Measurements from ENCODE around the gene SLC22A15. TPM values are rescaled to one million over a fixed set of nuclear protein-coding genes. Genes with fewer than 3 reads are reported as not detected.

SLC22A15 gene
- polyA plus RNA-seq, 3 donors = 3.2 to 33.4 (median 4.5) TPM

DNA sequence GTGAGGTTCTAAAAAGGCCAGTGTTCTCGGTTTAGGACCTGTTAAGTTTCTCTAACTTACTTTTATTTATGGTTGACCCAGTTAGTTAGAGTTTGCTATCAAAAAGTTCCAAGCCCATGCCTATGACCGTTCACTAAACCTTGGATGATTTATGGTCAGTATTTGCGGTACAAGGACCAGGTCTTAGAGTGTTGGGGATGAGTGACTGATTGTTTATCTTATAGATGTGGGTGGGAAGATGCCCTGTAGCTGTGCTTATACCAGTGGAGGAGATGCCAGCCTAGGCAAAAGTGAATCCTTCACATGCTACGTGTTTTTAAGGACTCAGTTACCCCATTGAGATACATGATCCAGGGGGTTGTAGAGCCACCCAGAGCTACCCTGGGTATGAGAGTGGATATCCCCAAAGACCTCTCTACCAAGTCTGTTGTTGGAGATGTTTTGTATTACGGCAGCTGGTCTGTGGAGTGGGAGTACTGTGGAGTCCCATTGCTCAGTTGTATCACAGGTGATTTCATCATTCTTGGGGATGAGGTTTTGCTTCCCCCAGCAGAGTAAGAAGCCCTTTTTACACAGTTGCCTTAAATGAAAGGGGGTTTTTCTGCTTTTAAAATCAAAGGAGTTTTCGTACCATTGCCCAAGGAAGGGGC is 2.1 kb downstream of the SLC22A15 start:
- no peak for TF ChIP-seq CTCF (IDR thresholded peaks at IDR 0.05)
- peaks cover 92% of the 10 kb centered on the region for H3K79me2 ChIP-seq (ENCODE audit: insufficient read depth, low read length)
- H3K9me3 ChIP-seq (replicated peaks in 1 of 2; ENCODE audit: control insufficient read depth in 1 of 2, insufficient read depth in 1 of 2, low read length in 2 of 2) = no peaks in the 10 kb centered on the region
- H3K4me1 ChIP-seq (ENCODE audit: control insufficient read depth in 1 of 2, insufficient read depth in 2 of 2, low read length in 2 of 2) = peaks cover 56 to 73% of the 10 kb centered on the region in 2 donors
- no peaks in the 10 kb centered on the region for H3K27me3 ChIP-seq (ENCODE audit: control insufficient read depth in 2 of 2, insufficient read depth in 2 of 2, low read length in 2 of 2)
- Mint-ChIP-seq H3K4me1 (peaks cover 68% of the 10 kb centered on the region), H3K36me3 (peaks cover under 1 to 2% of the 10 kb centered on the region in 2 donors), H3K9me3 (no peaks in the 10 kb centered on the region), H3K27ac (peak overlapping the region; percentile 93 to 98 (median 96)), H3K4me3 (peak overlapping the region; percentile 90 to 92), H3K27me3 (ENCODE audit: low read depth in 3 of 3) (no peaks in the 10 kb centered on the region)
- intact Hi-C loops (cut with micrococcal nuclease) = loop anchor here (5.0 kb wide), 2 partner anchors 146 to 151 kb away; no protein-coding TSS in a partner anchor
- H4K20me1 ChIP-seq (ENCODE audit: insufficient read depth, low read length) = peaks cover 41% of the 10 kb centered on the region
- peak overlapping the region; percentile 31 to 96 for H3K27ac ChIP-seq (ENCODE audit: low read depth in 1 of 2, low read length in 2 of 2)
- peak overlapping the region; percentile 63 to 94 (median 88) for H3K4me3 ChIP-seq (replicated peaks in 1 of 3; ENCODE audit: low read depth in 2 of 3, low read length in 3 of 3)
- H3K9ac ChIP-seq (ENCODE audit: insufficient read depth, low read length, poor library complexity, severe bottlenecking) = peak overlapping the region; percentile 97
- peaks cover 0 to 2% of the 10 kb centered on the region in 2 donors for H3K36me3 ChIP-seq (replicated peaks in 1 of 2; ENCODE audit: control insufficient read depth in 1 of 2, insufficient read depth in 2 of 2, low read length in 2 of 2)
- 44% methylated on average over 3 of the region's 6 CpGs for WGBS (ENCODE audit: insufficient coverage)
- H2AFZ ChIP-seq (ENCODE audit: insufficient read depth, low read depth, low read length, poor library complexity, severe bottlenecking) = no peak overlapping the region
- DNase-seq = peak in 2 of 3 donors; percentile 28 to 48
- peak overlapping the region; percentile 90 for H3K4me2 ChIP-seq (replicated peaks; ENCODE audit: extremely low read depth, low read length, poor library complexity, severe bottlenecking)

GRCh38 chr1:115980156-115980555 is 3.8 kb downstream of the SLC22A15 start:
- H4K20me1 ChIP-seq (ENCODE audit: insufficient read depth, low read length) = peaks cover 59% of the 10 kb centered on the region
- no peak for DNase-seq
- no peaks in the 10 kb centered on the region for H3K27me3 Mint-ChIP-seq (ENCODE audit: low read depth in 3 of 3)
- H3K9me3 ChIP-seq (replicated peaks in 1 of 2; ENCODE audit: control insufficient read depth in 1 of 2, insufficient read depth in 1 of 2, low read length in 2 of 2) = no peaks in the 10 kb centered on the region
- H3K4me3 Mint-ChIP-seq = no peak overlapping the region
- intact Hi-C loops (cut with micrococcal nuclease) = loop anchor here (5.0 to 10.0 kb wide), 2 partner anchors 173 to 175 kb away; no protein-coding TSS in a partner anchor
- peaks cover 9 to 11% of the 10 kb centered on the region in 2 donors for H3K36me3 Mint-ChIP-seq
- H2AFZ ChIP-seq (ENCODE audit: insufficient read depth, low read depth, low read length, poor library complexity, severe bottlenecking) = no peak overlapping the region
- peaks cover 6 to 12% of the 10 kb centered on the region in 2 donors for H3K36me3 ChIP-seq (replicated peaks in 1 of 2; ENCODE audit: control insufficient read depth in 1 of 2, insufficient read depth in 2 of 2, low read length in 2 of 2)
- H3K9ac ChIP-seq (ENCODE audit: insufficient read depth, low read length, poor library complexity, severe bottlenecking) = no peak overlapping the region
- peak overlapping the region in 2 of 7 donors; percentile 21 to 58 for H3K27ac Mint-ChIP-seq
- WGBS (ENCODE audit: insufficient coverage) = no CpG with 5 or more reads among the region's 2 CpGs
- H3K4me2 ChIP-seq (replicated peaks; ENCODE audit: extremely low read depth, low read length, poor library complexity, severe bottlenecking) = no peak overlapping the region
- H3K27ac ChIP-seq (ENCODE audit: low read depth in 1 of 2, low read length in 2 of 2) = peak overlapping the region in 1 of 2 donors; percentile 39
- no peaks in the 10 kb centered on the region for H3K27me3 ChIP-seq (ENCODE audit: control insufficient read depth in 2 of 2, insufficient read depth in 2 of 2, low read length in 2 of 2)
- H3K4me1 Mint-ChIP-seq = peaks cover 75% of the 10 kb centered on the region
- peaks cover 0 to under 1% (median 0%) of the 10 kb centered on the region in 7 donors for H3K9me3 Mint-ChIP-seq
- no peak overlapping the region for H3K4me3 ChIP-seq (replicated peaks in 1 of 3; ENCODE audit: low read depth in 2 of 3, low read length in 3 of 3)
- H3K79me2 ChIP-seq (ENCODE audit: insufficient read depth, low read length) = peaks cover 100% of the 10 kb centered on the region
- peaks cover 56 to 77% of the 10 kb centered on the region in 2 donors for H3K4me1 ChIP-seq (ENCODE audit: control insufficient read depth in 1 of 2, insufficient read depth in 2 of 2, low read length in 2 of 2)
- no peak for TF ChIP-seq CTCF (IDR thresholded peaks at IDR 0.05)
